Gastroesophageal sphincter (tissue), 4 donors: ENCODE measurements around the gene SIGLEC7. TPM values are rescaled to one million over a fixed set of nuclear protein-coding genes. Genes with fewer than 3 reads are reported as not detected.
A peak's percentile ranks its signal among the peaks of the same experiment; 100 is the strongest.

ENCODE experiments used
- ATAC-seq: fragments of 150-250 bp; one replicate; pipeline ENCODE4 v1.9.1; 2016; ENCODE audit warnings: mild to moderate bottlenecking, moderate library complexity
- H3K27ac ChIP-seq, 4 donors: fragments of 200-600 bp; sonication (generic) in 3 of 4; 1 replicate in 3 of 4; 2 replicates in 1 of 4; pipeline ENCODE4 v1.5.1; 2016 to 2019
- H3K27me3 ChIP-seq: fragments of 200-600 bp; sonication (generic); one replicate; pipeline ENCODE4 v1.5.1; 2019
- H3K36me3 ChIP-seq, 2 donors: fragments of 200-600 bp; sonication (generic); one replicate each; pipeline ENCODE4 v1.5.1; 2019; ENCODE audit warnings: control low read depth in 1 of 2
- H3K4me1 ChIP-seq, 3 donors: fragments of 200-600 bp; sonication (generic); 1 replicate in 2 of 3; 2 replicates in 1 of 3; pipeline ENCODE4 v1.5.1; 2016 to 2019; ENCODE audit warnings: control low read depth in 2 of 3
- H3K4me3 ChIP-seq, 2 donors: fragments of 200-600 bp; sonication (generic); one replicate each; pipeline ENCODE4 v1.5.1; 2019; ENCODE audit warnings: mild to moderate bottlenecking in 1 of 2, moderate library complexity in 1 of 2
- H3K9me3 ChIP-seq, 3 donors: fragments of 200-600 bp; sonication (generic); one replicate each; pipeline ENCODE4 v1.5.1; 2017 to 2019; ENCODE audit warnings: control low read depth in 2 of 3
- EP300 ChIP-seq: sonication (generic); formaldehyde crosslinking; IDR thresholded peaks from one replicate; pipeline ENCODE4 v1.6.1; 2017; ENCODE audit warnings: antibody characterized with exemption, mild to moderate bottlenecking
- POLR2A ChIP-seq, 2 donors: fragments of 450-650 bp; IDR thresholded peaks; one replicate each; pipeline ENCODE4 v1.6.1; 2017; ENCODE audit warnings: antibody characterized with exemption in 2 of 2, mild to moderate bottlenecking in 2 of 2, moderate library complexity in 1 of 2
- POLR2AphosphoS5 ChIP-seq: sonication (generic); formaldehyde crosslinking; IDR thresholded peaks from one replicate; pipeline ENCODE4 v1.6.1; 2017; ENCODE audit warnings: antibody characterized with exemption
- WGBS, 2 donors: methylation state at CpG; one replicate each; pipeline ENCODE4 v1.1.5; 2018; ENCODE audit warnings: low coverage in 1 of 2; 5-methylcytosine and 5-hydroxymethylcytosine counted together
- total RNA-seq, 4 donors: library from RNA; depleted of rRNA; stranded (reverse); fragments of >200 nt; gene quantifications; one replicate each; pipeline ENCODE4 v1.1.0, GENCODE V29; 2016
- TF ChIP-seq, protein P1 (sequence below), 4 experiments: fragments of 200-600 bp in 2 of 4; fragments of 450-650 bp in 2 of 4; sonication (generic) in 1 of 4; IDR thresholded peaks; one replicate each; pipeline ENCODE4 v1.5.1; 2017 to 2019; ENCODE audit warnings: antibody characterized with exemption in 4 of 4, mild to moderate bottlenecking in 2 of 4, moderate library complexity in 2 of 4

SIGLEC7 gene
- total RNA-seq, 4 donors from 2014 or later = 0.46 to 4.4 (median 2.8) TPM; not detected in 1

DNA sequence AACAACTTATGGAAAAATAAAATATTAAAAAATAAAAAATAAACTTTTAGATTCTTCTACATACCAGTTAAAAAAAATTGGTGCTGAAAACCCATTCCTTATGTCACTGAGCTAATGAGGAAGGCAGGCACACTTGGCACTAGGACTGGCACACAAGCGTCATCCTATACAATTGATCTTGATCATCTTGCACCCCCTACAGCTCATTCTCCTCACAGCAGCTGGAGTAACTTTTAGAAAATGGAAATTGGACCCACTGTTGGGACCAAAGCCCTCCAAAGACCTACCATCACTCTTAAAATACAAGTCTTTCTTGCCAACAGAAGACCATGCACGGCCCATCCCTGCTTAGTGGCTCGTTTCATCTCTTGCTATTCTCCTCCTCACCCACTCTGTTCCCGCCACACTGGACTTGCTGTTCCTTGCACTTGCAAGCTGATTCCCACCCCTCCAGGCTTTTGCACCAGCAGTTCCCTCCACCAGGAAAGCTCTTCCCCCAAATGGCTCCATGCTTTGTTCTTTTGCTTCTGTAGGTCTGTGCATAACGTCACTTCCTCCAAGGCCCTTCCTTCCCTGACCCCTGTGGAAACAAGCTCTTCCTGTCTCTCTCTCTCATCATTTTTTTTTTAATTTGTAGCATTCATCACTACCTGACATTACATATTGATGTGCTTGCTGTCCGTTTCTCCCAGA lies 45.5 kb upstream of the SIGLEC7 start:
- no peak overlapping the region for H3K4me3 ChIP-seq
- 71 to 76% methylated on average over 5 of the region's 6 CpGs for WGBS, 2 donors

DNA sequence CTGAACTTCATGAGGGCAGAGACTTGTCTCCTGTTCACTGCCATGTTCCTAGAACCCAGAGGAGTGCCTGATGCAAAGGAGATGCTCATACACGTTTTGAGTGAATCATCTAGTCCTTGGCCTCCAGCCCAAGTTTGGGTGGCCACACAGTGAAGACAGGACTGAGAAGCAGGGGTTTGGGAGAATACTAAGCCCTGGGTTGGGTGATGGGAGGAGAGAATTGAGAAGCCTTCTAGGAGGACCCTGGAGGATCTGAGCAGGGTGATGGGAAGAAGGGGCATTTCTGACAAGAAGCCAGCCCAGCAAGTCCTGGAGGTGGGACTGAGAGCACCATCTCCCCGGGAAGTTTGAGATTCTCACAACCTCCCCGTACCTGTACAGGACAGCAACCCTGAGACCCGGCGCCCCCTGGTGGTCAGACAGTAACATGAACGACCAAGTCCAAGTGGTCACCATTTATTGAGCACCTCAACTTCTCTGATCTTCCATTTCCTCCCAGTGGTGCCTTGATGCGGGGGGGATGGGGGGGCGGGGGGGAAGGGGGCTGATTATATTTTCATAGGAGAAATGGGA lies 44.8 kb upstream of the SIGLEC7 start:
- TF ChIP-seq, protein P1, sequence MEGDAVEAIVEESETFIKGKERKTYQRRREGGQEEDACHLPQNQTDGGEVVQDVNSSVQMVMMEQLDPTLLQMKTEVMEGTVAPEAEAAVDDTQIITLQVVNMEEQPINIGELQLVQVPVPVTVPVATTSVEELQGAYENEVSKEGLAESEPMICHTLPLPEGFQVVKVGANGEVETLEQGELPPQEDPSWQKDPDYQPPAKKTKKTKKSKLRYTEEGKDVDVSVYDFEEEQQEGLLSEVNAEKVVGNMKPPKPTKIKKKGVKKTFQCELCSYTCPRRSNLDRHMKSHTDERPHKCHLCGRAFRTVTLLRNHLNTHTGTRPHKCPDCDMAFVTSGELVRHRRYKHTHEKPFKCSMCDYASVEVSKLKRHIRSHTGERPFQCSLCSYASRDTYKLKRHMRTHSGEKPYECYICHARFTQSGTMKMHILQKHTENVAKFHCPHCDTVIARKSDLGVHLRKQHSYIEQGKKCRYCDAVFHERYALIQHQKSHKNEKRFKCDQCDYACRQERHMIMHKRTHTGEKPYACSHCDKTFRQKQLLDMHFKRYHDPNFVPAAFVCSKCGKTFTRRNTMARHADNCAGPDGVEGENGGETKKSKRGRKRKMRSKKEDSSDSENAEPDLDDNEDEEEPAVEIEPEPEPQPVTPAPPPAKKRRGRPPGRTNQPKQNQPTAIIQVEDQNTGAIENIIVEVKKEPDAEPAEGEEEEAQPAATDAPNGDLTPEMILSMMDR (IDR thresholded peaks at IDR 0.05) = peak in 3 of 4 experiments; percentile 33 to 61 (median 48)
- no peak for TF ChIP-seq POLR2A (IDR thresholded peaks at IDR 0.05)
- TF ChIP-seq EP300 = no peak
- no peak for TF ChIP-seq POLR2AphosphoS5
- no peaks in the 10 kb centered on the region for H3K27me3 ChIP-seq
- no peaks in the 10 kb centered on the region for H3K9me3 ChIP-seq
- no peak for ATAC-seq
- H3K4me1 ChIP-seq = peaks cover 0 to 12% (median 0%) of the 10 kb centered on the region in 3 donors
- H3K4me3 ChIP-seq = no peak overlapping the region
- peaks cover 0 to 44% of the 10 kb centered on the region in 2 donors for H3K36me3 ChIP-seq
- no peak overlapping the region for H3K27ac ChIP-seq
- WGBS, 2 donors = 7% methylated on average over 2 to 5 of the region's 8 CpGs

More for the DNA sequence above, 45.5 kb upstream of the SIGLEC7 start:
- no peak overlapping the region for H3K27ac ChIP-seq
- H3K4me1 ChIP-seq = peaks cover 0 to 12% (median 0%) of the 10 kb centered on the region in 3 donors
- no peaks in the 10 kb centered on the region for H3K27me3 ChIP-seq
- no peak for ATAC-seq
- peaks cover 0 to 38% of the 10 kb centered on the region in 2 donors for H3K36me3 ChIP-seq
- TF ChIP-seq POLR2AphosphoS5 (no peak), EP300 (no peak), POLR2A (IDR thresholded peaks at IDR 0.05) (no peak)
- TF ChIP-seq, protein P1 (IDR thresholded peaks at IDR 0.05) = no peak
- no peaks in the 10 kb centered on the region for H3K9me3 ChIP-seq

DNA sequence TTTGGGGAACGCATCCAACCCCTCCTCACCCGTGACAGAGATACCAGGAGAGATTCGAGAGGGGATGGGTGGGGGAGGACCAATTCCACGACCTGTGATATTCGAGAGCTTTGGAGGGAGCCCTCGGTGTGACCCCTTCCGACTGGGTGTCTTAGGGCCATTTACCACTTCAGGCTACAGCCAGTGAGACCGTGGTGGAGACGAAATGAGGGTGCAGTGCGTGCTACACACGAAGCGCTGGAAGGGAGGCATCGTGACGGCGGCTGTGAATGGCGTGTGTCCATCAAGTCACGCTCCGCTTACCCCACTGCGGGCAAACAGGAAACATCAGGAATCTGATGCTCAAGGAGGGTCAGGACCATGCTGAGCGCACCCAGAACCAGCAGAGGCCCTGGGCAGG lies 44.3 kb upstream of the SIGLEC7 start:
- WGBS, 2 donors = 78 to 79% methylated on average over 3 to 4 of the region's 20 CpGs
- no peak for ATAC-seq
- Histone ChIP-seq H3K4me1 (peaks cover 0 to 12% (median 0%) of the 10 kb centered on the region in 3 donors), H3K9me3 (no peaks in the 10 kb centered on the region), H3K36me3 (peaks cover 0 to 49% of the 10 kb centered on the region in 2 donors), H3K27me3 (no peaks in the 10 kb centered on the region), H3K4me3 (no peak overlapping the region), H3K27ac (no peak overlapping the region)
- TF ChIP-seq POLR2A (IDR thresholded peaks at IDR 0.05) (no peak), POLR2AphosphoS5 (no peak), EP300 (no peak)
- TF ChIP-seq, protein P1 (IDR thresholded peaks at IDR 0.05) = no peak

DNA sequence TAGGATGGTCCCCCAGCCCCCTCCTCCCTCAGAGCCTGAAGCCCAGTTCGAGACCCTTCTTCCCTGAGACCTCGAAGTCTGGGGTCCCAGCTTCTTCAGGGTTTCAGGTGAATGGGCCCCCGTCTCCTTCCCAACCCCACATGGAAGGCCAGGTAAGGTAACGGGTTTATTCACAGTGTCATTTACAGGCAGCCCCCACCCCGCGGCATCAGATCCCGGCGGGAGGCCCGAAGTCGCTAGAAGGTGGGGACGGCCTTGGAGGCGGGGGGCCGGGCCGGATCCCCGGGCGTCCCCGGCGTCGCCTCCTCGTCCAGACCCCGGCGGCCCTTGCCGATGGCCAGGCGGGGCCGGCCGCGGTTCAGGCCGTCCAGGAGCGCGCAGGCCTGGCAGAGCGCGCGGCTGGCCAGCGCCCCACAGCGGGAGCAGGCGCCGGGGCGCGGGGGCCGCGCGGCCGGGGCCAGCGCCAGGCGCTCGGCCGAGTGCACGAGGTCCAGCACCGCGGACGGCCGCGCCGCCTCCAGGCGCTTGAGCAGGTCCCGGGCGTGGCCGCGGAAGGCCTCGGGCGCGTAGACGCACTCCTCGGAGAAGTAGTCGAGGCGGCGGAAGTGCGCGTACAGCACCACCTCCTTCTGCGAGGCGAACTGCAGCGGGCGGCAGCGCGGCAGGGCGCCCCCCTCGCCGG lies 43.6 kb upstream of the SIGLEC7 start:
- Histone ChIP-seq H3K36me3 (peaks cover 0 to 56% of the 10 kb centered on the region in 2 donors), H3K9me3 (no peaks in the 10 kb centered on the region), H3K4me3 (peak overlapping the region in 1 of 2 donors; percentile 36), H3K27ac (peak overlapping the region in 1 of 4 donors; percentile 66), H3K27me3 (no peaks in the 10 kb centered on the region), H3K4me1 (peaks cover 0 to 12% (median 0%) of the 10 kb centered on the region in 3 donors)
- ATAC-seq = peak; percentile 69
- TF ChIP-seq, protein P1 (IDR thresholded peaks at IDR 0.05) = peak in 3 of 4 experiments; percentile 24 to 48 (median 28)
- TF ChIP-seq POLR2A (IDR thresholded peaks at IDR 0.05) = no peak
- no CpG with 5 or more reads among the region's 78 CpGs for WGBS, 2 donors
